HG03045 (cell line): ENCODE results near the gene TUFT1.

Source experiments
- ATAC-seq: cut with Tn5 transposase; IDR thresholded peaks from one replicate; pipeline ENCODE4 v1.9.1; 2021; ENCODE audit warnings: mild to moderate bottlenecking, moderate library complexity; ENCODE audit not compliant: unreplicated experiment

Gene TUFT1

DNA sequence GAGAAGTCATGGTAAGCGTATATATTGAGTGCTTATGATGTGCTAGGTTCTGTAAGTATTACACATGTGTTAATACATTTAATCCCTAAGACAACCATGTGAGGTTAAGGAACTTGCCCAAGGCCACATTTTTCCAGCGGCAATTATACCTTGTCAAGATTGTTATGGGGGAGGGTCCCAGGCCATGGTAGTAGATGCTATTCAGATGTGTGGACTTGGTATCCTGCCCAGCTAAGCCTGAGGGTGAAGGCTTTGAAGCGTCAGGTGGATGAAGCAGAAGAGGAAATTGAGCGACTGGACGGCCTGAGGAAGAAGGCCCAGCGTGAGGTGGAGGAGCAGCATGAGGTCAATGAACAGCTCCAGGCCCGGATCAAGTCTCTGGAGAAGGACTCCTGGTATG is 3.6 kb upstream of the TUFT1 start:
- no peak for ATAC-seq

DNA sequence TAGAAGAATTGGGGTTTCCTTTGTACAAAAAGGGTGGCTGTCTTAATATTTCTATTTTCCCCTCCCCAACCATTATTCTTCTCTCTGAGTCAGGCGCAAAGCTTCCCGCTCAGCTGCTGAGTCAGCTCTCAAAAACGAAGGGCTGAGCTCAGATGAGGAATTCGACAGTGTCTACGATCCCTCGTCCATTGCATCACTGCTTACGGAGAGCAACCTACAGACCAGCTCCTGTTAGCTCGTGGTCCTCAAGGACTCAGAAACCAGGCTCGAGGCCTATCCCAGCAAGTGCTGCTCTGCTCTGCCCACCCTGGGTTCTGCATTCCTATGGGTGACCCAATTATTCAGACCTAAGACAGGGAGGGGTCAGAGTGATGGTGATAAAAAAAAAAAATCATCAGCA is 3.0 kb upstream of the TUFT1 start:
- no peak for ATAC-seq

DNA sequence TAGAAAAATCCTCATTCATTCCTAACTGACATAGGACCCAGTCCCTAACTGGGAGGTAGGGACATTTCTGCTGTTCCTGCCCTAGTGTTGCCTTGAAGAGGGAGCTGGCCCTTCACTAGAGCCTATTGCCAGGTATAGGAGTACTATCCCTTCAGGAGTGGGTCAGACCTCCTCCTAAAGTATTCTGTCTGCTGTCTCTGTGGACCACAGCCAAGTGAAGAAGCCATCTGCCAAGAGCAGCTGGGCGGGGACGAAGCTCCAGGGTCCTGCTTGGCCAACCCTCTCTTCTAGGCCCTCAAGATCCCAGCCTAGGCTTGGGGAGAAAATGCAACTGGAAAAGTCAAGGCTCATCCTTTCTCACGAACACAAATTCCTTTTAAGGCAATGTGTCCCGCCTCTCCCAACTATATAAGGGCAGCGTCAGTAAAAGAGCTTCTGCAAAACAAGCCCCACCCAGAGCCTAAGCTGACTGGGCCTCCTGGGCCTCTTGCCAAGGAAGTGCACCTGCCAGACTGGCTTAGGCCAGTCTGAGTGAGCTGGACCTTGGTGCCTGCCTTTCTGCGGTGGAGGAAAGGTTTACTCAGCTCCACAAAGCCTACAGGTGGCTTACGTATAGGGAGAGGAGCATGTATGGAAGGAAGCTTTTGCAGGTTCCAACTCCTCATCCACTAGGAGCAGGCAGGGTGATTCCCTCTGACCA is 638 bp upstream of the TUFT1 start:
- ATAC-seq: peak; percentile 28

DNA sequence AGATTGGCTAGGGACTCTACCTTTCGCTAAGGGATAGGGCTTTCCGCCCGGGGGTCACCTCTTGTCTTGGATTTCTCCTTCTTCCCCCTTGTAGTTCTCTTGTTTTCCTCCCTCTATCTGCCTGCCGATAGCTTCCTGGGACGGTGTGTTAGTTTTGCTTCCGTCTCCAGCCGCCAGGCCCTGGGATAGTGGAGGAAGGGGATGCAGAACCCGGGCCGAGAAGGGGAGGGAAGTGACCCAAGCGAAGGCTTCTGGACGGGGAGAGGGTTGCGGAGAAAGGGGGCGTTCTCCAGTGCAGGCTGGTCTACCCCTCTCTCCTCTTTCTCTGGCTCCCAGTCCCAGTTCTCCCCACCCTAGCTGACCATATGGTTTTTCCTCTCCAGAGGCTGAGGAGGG is 871 bp downstream of the TUFT1 start:
- ATAC-seq: no peak

DNA sequence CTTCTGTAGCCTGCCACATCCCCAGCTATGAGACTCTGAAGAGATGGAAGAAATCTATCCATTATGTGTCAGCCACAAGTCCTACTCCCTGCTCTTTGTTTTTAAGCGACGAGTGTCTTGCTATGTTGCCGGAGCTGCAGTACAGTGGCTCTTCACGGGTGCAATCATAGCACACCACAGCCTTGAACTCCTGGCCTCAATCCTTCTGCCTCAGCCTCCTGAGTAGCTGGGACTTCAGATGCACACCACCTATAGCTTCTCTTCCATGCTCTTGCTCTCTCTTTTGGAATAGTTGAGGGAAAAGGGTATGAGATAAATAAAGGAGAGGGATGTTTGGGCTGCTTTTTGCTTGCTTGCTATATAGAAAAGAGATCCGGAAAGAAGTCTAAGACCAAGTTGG is 1.6 kb downstream of the TUFT1 start:
- ATAC-seq: no peak

DNA sequence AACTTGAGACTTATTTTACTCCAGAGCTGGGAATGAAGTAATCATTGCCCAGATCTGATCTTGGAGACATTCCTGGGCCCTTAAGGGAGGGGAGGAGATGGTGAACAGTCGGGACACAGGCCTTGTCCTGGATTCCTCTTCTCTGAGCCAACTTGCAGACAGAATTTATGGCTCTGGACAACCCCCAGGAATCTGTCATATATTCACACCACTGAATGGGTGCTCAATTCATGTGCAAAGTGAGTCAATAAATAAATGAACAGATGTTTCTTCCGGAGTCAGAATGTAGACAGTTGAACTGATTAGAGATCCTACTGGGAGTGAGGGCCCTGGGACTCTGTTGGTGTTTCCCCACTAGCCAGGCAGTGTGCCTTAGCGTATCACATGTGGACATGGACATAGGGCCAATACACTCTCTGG is 2.6 kb downstream of the TUFT1 start:
- no peak for ATAC-seq

DNA sequence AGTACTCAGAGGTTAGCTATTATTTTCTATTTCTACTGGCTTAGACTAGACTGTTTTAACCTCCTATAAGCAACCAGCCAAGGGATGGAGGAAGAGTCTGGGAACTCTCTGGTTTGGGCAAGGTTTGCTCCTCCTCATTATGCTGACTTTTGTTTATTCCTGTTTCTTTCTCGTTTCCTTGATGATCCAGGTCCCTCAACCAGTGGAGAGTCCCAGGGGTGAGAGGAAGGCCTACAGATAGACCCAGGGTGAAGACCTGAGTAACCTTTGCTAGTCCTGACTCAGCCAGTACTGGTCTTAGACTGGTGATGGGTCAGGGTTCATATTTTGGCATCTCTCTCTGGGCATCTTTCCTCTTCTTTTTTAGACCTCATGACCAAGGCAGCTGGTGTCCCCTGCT is 5.4 kb downstream of the TUFT1 start:
- ATAC-seq: no peak

DNA sequence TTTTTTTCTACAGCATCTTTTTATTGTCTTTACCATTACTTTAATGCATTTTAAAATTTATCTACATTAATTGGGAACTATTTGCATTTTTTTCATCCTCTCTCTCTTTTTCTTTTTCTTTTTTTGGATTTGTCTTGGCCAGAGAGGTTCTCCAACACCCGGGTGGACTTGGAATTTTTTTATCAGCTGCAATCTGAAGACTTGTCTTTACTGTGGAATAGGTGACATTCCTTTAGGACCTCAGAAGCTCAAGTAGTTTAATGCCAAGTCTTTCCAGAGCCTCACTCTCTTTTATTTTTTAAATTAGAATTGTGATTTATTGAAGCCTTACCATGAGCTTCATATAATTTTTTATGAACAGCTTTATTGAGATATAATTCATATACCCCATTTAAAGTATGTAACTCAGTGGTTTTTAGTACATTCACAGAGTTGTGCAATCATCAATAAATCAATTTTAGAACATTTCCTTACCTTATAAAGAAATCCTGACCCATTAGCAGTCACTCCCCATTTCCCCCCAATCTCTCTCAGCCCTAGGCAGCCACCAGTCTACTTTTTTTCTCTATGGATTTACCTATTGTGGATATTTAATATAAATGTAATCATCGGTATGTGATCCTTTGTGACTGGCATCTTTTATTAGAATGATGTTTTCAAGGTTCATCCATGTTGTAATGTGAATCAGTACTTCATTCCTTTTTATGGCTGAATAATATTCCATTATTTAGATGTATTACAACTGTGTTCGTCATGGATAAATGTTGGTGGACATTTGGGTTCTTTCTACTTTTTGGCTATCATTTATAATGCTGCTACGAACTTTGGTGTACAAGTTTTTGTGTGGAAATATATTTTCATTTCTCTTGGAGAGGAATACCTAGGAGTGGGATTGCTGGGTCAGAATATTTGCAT is 6.2 kb downstream of the TUFT1 start:
- ATAC-seq: no peak

DNA sequence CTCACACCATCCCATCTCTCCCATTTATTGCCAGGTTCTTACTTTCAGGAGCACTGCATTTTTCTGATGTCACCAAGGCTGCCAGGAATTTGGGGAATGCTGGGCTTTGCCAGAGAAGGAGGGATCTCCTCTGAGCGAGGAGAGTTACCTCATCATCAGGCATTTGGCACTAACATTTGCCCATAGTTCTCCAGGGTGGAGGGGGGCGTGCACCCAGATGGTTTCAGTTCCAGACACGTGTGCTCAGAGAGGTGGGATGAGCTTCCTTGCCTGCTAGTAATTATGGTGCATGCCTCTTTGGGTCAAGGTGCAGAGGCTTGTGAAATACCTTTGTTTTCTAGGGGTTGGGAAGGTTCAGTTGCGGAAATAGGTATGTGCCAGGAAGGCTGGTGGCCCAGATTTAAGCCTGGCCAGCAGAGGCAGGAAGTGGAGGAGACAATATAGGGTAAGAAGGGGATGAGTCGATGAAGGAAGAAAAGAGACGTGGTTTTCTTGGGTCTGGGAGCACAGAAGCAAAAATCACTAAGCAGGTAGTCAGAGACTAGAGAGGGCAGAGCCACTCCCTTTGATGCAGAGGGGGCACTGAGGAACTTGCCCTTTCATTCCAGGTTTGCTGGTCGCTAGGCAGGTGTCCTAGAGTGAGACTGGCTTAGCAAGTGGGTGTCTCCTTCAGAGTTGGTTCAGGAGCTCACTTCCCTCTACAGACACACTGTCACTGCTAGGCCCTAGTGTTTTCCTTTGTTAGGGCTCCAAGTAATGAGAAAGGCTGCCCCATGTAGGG is 7.2 kb downstream of the TUFT1 start:
- ATAC-seq: no peak

DNA sequence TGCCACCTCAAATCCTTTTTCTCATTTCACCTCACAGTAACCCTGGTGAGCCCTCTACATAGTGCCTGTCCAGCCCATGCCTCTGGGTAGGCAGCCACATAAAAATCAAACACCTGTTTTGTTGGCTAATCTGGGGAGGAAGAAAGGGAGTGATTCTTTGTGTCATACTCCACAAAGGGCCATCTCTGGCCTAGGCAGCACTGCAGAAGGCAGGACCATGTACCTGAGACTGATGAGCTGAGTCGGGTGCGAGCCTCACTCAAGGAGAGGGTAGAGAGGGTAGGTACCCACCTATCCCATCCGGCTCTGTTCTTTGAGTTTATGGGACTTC is 7.8 kb downstream of the TUFT1 start:
- ATAC-seq: no peak

DNA sequence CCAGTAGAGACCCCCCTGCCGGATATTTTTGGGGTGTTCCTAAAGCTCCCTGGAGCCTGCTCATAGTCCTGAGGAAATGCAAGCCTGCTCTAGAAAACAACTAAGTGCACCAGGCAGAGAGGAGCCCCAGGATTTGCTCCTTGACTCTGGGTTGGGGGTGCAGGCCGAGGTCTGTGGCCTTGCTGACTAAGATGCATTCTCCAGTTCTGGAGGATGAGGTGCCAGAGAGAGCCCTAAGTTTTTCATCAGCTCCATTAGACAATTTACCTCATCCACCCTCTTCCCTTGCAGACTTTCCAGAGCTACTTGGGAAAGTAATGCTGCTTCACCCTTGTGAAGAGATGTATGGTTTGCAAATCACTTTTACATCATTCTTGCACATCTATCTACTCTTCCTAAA is 9.1 kb downstream of the TUFT1 start:
- ATAC-seq: no peak

DNA sequence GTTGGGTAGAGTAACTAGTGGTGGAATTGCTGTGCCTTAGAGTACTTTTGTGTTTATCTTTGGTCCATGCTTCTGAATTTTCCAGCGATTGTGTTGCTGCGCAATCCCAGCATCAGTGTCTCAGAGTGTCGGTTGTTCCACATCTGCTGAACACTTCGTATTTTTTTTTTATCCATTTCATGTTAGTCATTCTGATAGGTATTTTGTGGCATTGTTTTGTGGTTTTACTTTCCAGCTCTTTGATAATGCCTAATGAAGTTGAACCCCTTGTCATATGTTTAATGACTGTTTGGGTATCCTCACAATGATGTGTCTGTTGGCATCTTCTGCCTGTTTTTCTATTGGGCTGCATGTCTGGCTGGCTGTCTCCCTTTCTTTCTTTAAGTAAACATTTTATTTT is 13.6 kb downstream of the TUFT1 start:
- ATAC-seq: no peak

DNA sequence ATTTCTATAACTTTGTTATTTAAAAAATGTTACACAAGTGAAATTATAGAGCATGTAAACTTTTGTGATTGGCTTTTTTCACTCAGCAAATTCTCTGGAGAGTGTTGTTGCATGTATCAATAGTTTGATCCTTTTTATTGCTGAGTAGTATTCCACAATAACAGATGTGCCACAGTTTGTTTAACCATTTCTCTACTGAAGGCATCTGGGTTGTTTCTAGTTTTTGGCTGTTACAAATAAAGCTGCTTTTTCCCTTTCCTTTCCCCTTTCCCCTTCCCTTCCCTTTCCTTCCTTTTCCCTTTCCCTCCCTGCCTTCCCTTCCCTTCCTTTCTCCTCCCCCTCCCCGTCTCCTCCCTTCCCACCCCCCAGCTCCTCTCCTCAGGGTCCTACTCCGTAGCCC is 15.9 kb downstream of the TUFT1 start:
- no peak for ATAC-seq

DNA sequence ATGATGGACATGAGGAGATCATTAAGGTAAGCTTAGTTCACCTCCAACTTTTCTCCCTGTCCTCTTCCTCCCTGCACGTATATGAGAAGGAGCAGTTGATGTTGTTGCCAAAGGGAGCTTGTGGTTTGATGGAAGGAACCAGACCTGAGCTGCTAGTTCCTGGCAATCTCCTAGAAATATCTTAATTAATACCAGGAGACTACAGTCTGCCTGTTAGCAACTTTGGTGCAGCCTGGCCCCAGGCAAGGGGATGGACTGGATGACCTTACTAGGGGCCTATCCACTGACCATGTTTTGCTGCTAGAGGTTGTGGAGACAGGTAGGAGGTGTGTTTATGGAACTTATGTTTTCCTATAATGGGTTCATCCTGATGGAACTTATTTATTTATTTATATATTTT is 22.6 kb downstream of the TUFT1 start:
- no peak for ATAC-seq

DNA sequence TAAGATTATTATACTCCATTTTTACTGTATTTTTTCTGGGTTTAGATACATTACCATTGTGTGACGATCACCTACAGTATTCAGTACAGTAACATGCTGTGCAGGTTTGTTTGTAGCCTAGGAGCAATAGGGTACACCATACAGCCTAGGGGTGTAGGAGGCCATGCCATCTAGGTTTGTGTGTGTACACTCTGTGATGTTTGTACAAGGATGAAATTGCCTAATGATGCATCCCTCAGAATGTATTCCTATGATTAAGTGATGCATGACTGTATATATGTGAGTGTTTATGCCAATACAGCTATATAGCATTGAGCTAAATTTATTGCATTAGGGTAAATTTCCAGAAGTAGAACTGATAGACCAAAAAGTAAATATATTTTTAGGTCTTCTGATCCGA is 23.3 kb downstream of the TUFT1 start:
- no peak for ATAC-seq

DNA sequence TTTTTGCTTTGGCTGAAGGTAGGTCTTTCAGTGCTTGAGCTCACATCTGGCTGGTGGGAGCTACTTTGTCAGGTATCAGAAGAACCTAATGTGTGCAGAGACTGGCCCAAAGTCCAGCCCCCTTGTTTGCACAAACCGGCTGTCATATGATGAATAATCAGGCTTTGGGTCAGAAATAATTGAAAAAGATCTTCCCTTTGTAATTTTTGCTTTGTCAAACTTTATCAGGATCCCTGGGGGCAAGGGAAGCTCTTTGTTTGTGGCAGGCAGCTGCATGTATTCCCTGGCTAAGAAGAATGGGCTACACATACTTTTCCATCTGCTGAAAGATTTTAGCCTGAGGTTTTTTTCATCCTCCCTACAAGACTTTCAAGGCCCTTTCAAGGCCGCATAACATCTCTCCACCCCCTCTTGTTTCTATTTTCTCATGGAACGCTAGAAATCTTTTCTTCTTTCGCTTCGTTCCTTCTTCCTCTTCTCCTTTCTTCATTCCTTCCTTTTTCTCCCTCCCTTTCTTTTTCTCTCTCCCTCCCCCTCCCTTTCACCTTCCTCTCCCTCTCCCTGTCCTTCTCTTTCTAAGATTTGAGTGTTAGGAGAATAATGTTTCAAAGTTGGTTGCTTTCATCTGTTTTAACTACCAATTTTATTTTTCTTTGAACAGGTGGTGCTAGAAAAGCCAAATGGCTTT is 25.5 kb downstream of the TUFT1 start:
- no peak for ATAC-seq

DNA sequence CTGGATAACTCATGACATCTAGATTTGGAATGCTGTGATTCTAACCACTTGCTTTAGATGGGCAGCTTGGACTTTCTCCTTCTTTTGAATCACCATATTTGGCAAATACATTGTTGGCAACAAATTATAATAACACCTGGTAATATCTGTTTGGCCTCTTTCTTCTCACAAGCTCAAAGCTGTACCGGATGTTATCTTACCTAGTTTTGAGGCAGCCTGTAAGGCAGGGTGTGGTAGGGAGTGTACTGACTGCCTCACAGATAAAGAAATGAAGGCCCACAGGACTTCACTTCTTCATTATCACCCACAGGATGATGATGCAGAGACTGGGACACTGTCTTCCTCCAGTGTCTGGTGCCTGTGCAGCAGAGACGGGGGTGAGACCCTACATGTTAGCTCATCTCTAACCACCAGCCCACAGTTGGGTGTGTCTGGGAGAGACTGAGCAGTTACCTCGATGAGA is 28.5 kb downstream of the TUFT1 start:
- no peak for ATAC-seq

DNA sequence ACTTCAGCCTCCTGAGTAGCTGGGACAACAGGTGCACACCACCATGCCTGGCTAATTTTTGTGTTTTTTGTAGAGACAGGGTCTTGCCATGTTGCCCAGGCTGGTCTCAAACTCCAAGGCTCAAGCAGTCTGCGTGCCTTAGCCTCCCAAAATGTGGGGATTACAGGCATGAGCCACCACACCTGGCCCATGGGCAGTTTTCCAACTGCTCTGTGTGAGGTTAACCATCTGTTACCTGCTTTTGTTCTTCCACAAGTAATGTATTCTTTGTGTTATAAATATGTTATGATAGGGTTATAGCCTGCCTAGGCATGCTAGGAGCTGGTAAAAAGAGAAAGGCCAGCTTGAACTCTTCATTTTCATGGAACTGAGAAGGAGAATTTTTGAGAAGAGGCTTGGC is 30.7 kb downstream of the TUFT1 start:
- ATAC-seq: no peak

DNA sequence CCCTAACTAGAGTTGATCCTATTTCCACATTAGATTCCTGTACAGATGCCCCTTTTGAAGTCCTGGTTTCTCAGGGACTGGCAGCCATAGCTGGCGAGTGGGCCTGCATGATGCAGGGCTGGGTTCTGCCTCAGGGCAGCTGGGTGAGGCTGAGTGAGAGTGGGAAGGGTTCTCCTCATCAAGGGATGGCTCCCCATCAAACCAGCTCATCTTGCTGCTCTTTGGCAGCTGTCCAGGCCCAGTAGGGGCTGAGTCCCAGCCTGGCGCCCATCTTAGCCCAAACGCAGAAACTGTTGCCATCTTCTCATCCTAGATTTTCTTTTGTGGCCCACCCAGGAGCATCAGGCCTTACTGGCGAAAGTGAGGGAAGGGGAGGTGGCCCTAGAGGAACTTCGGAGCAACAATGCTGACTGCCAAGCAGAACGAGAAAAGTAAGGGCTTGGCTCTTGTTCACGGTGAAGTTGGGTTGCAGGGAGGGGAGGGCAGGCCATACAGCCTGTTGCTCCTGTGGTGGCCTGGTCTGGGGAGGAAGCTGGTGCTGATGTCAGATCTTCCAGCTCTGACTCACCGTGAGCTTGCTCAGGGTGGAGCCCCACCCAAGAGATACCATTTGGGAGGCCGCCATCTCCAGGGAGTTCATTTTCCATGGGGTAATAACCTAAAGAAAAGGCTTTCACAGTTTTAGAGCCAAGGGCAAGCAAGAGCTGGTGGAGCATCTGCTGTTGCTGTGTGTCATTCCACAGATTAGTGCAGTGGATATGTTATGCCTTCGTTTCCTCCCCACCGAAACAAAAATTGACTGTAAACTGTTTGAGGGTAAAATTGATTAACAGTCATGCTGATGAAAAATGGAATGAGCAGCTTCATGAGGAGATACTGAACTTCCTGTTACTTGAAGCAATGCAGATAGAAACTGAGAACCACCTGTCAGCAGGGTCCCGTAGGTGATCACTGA is 34.7 kb downstream of the TUFT1 start:
- ATAC-seq: no peak

DNA sequence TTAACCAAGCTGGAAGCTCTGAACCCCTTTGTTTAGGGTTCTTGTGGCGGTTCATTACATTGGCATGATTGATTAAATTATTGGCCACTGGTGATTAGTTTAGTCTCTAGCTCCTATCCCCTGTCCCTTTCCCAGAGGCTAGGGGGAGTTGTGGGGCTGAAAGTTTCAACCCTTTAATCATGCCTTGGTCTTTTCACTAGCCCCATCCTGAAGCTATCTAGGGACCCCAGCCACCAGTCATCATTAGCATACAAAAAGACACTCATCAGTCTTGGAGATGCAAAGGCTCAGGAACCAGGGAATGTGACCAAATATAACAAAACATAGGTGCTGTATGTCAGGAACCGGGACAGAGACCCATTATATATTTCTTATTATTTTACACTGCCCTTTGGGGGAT is 37.1 kb downstream of the TUFT1 start:
- no peak for ATAC-seq
